ENCODE measurements around the gene SARM1. TPM values are rescaled to one million over a fixed set of nuclear protein-coding genes. Genes with fewer than 3 reads are reported as not detected.
A peak's percentile ranks its signal among the peaks of the same experiment; 100 is the strongest.

The SARM1 gene
- total RNA-seq, 6 donors from 2014 or later, result 10.3 to 33.5 (median 13.9) TPM

DNA sequence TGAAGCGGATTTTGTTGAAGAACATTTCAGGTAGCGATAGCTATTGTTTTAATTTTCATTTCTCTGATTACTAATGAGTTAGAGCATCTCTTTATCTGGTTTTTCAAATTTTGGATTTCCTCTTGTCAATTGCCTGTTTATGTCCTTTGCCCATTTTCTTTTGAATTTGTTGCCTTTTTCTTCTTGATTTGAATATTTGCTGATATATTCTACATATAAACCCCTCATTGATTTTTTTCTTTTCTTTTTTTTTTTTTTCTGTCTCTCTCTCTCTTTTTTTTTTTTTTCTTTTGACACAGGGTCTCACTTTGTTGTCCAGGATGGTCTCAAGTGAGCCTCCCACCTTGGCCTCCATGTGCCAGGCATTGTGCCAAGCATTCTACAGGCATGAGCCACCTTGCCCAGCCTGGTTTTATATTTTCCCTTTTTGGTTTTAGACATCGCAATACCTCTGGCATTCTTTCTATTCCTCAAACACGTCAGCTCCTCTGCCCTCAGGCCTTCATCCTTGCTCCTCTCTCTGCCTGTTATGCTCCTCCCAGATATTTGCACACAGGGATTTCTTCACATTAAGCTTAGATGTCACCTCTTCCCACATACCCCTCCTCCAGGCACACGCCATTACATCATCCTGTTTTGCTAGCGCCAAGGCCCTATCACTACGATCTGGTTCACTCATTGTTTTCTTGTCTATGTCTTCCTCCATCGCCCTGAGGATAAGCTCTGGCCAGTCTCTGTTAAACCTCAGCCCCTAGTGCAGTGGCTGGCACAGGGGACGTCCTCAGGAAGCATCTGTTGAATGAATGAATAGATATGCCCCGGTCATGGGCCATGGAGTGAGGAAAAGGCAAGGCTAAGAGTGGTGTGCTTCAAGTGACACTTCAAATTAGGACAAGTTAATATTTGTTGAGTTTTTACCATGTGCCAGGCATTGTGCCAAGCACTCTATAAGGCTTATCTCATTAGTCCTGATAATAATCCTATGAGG lies 8.6 kb downstream of the SARM1 start:
- H3K9me3 ChIP-seq, result no peaks in the 10 kb centered on the region
- peaks cover 17 to 36% (median 27%) of the 10 kb centered on the region in 4 donors for H3K4me1 ChIP-seq
- peak; percentile 9 to 47 for ATAC-seq (ENCODE audit: low FRiP score in 2 of 2)
- WGBS, 2 donors, result 44 to 47% methylated on average over 10 of the region's 10 CpGs
- no peaks in the 10 kb centered on the region for H3K27me3 ChIP-seq
- H3K27ac ChIP-seq, result peak overlapping the region in 3 of 4 donors; percentile 32 to 46 (median 38)
- TF ChIP-seq CTCF (IDR thresholded peaks at IDR 0.05), result no peak
- TF ChIP-seq POLR2A (IDR thresholded peaks at IDR 0.05), result no peak
- TF ChIP-seq POLR2AphosphoS5 (IDR thresholded peaks at IDR 0.05), result peak in 1 of 2 donors; percentile 40
- peak in 1 of 2 donors; percentile 28 for DNase-seq
- peak overlapping the region in 1 of 4 donors; percentile 37 for H3K4me3 ChIP-seq
- no peaks in the 10 kb centered on the region for H3K36me3 ChIP-seq

- no peak for TF ChIP-seq EP300 (IDR thresholded peaks at IDR 0.05)
- peak in 3 of 6 experiments; percentile 18 to 43 (median 34) for TF ChIP-seq CTCF (IDR thresholded peaks at IDR 0.05)
- Histone ChIP-seq H3K4me3 (peak overlapping the region in 3 of 4 donors; percentile 27 to 37 (median 36)), H3K4me1 (peaks cover 20 to 44% (median 34%) of the 10 kb centered on the region in 4 donors), H3K9me3 (no peaks in the 10 kb centered on the region), H3K27ac (peak overlapping the region in 3 of 4 donors; percentile 32 to 46 (median 38)), H3K36me3 (no peaks in the 10 kb centered on the region), H3K27me3 (no peaks in the 10 kb centered on the region)
- peak; percentile 8 to 45 for ATAC-seq (ENCODE audit: low FRiP score in 2 of 2)
- DNase-seq, result peak; percentile 69 to 88
- WGBS, 2 donors, result 42% methylated on average over 26 to 54 of the region's 72 CpGs
These were observed 9.8 kb downstream of the SARM1 start for GRCh38 chr17:28381141-28381825.

GRCh38 chr17:28384281-28385036 lies 13.0 kb downstream of the SARM1 start:
- H3K27ac ChIP-seq, result peak overlapping the region; percentile 22 to 75 (median 58)
- peaks cover 0 to 17% (median 11%) of the 10 kb centered on the region in 4 donors for H3K36me3 ChIP-seq
- no peaks in the 10 kb centered on the region for H3K9me3 ChIP-seq
- WGBS, 2 donors, result 21 to 40% methylated on average over 21 to 28 of the region's 56 CpGs
- no peaks in the 10 kb centered on the region for H3K27me3 ChIP-seq
- H3K4me3 ChIP-seq, result peak overlapping the region; percentile 36 to 71 (median 60)
- ATAC-seq (ENCODE audit: low FRiP score in 2 of 2) (peak; percentile 86 to 93), DNase-seq (peak; percentile 86 to 89)
- peaks cover 20 to 44% (median 36%) of the 10 kb centered on the region in 4 donors for H3K4me1 ChIP-seq
- TF ChIP-seq EP300 (IDR thresholded peaks at IDR 0.05) (no peak), CTCF (IDR thresholded peaks at IDR 0.05) (no peak), POLR2AphosphoS5 (IDR thresholded peaks at IDR 0.05) (peak; percentile 27 to 52), POLR2A (IDR thresholded peaks at IDR 0.05) (peak in 2 of 4 donors; percentile 30 to 78)

DNA sequence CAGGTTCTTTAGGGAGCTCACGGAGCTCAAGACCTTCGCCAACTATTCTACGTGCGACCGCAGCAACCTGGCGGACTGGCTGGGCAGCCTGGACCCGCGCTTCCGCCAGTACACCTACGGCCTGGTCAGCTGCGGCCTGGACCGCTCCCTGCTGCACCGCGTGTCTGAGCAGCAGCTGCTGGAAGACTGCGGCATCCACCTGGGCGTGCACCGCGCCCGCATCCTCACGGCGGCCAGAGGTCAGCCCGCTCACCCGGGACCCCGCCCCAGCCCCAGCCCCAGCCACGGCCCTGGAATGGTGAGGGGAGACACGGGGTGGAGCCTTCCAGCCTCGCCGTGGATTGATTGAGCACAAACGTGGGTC lies 13.5 kb downstream of the SARM1 start:
- peak; percentile 46 to 88 for DNase-seq
- TF ChIP-seq EP300 (IDR thresholded peaks at IDR 0.05) (no peak), POLR2A (IDR thresholded peaks at IDR 0.05) (no peak), CTCF (IDR thresholded peaks at IDR 0.05) (no peak), POLR2AphosphoS5 (IDR thresholded peaks at IDR 0.05) (no peak)
- ATAC-seq (ENCODE audit: low FRiP score in 2 of 2), result peak; percentile 3 to 35
- 44 to 50% methylated on average over 6 to 9 of the region's 29 CpGs for WGBS, 2 donors
- H3K27ac ChIP-seq, result peak overlapping the region; percentile 22 to 75 (median 58)
- peaks cover 18 to 42% (median 35%) of the 10 kb centered on the region in 4 donors for H3K4me1 ChIP-seq
- no peaks in the 10 kb centered on the region for H3K9me3 ChIP-seq
- peaks cover 4 to 23% (median 16%) of the 10 kb centered on the region in 4 donors for H3K36me3 ChIP-seq
- H3K4me3 ChIP-seq, result peak overlapping the region; percentile 36 to 71 (median 60)
- no peaks in the 10 kb centered on the region for H3K27me3 ChIP-seq
